Adrenal gland (tissue), 5 donors: ENCODE data around the gene ST6GALNAC3.

Source experiments
- POLR2A ChIP-seq, 2 donors: fragments of 450-650 bp; IDR thresholded peaks; one replicate each; pipeline ENCODE4 v1.6.1; 2017; ENCODE audit warnings: antibody characterized with exemption in 2 of 2, mild to moderate bottlenecking in 2 of 2, moderate library complexity in 1 of 2
- TF ChIP-seq, protein P1 (sequence below), 6 experiments: fragments of 450-650 bp in 4 of 6; fragments of 200-600 bp in 2 of 6; sonication (generic) in 1 of 6; IDR thresholded peaks; 1 replicate in 5 of 6; 2 replicates in 1 of 6; pipeline versions ENCODE4 v1.5.1 to v1.8.0; 2016 to 2021; ENCODE audit warnings: antibody characterized with exemption in 6 of 6, mild to moderate bottlenecking in 2 of 6, moderate library complexity in 1 of 6
- donor health status: DM: no; HTN: no; CAD: no.

DNA sequence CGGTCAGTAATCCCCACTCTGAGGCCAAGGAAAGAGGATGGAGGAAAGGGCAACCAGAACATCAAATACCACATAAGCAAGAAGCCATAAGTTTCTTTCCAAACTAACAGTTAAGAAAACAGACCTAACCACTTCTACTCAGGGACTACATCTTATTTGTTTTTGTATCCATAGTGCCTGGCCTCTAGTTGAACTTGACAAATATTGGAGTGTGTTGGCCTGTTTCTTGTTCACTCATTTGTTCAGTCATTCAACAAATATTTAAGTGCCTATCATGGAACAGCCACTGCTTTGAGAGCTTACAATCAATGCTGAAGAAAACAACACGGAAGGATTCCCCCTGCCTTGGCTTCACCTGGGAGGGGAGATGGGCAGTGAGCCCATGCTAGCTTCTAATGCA, 69.7 kb downstream of the ST6GALNAC3 start:
- TF ChIP-seq, protein P1, sequence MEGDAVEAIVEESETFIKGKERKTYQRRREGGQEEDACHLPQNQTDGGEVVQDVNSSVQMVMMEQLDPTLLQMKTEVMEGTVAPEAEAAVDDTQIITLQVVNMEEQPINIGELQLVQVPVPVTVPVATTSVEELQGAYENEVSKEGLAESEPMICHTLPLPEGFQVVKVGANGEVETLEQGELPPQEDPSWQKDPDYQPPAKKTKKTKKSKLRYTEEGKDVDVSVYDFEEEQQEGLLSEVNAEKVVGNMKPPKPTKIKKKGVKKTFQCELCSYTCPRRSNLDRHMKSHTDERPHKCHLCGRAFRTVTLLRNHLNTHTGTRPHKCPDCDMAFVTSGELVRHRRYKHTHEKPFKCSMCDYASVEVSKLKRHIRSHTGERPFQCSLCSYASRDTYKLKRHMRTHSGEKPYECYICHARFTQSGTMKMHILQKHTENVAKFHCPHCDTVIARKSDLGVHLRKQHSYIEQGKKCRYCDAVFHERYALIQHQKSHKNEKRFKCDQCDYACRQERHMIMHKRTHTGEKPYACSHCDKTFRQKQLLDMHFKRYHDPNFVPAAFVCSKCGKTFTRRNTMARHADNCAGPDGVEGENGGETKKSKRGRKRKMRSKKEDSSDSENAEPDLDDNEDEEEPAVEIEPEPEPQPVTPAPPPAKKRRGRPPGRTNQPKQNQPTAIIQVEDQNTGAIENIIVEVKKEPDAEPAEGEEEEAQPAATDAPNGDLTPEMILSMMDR (IDR thresholded peaks at IDR 0.05) = no peak
- TF ChIP-seq POLR2A (IDR thresholded peaks at IDR 0.05) = no peak
